Endothelial cell (in vitro differentiated cells): ENCODE results near the gene DDX3X. TPM values are rescaled to one million over a fixed set of nuclear protein-coding genes. Genes with fewer than 3 reads are reported as not detected.
"Not testable (repeated sequence)": the region's sequence is repeated elsewhere in the genome, so short reads cannot be mapped to it uniquely, and the experiment has no call there.

Experiments
- DNase-seq: peaks from one replicate; pipeline ENCODE4 v3.0.0; 2021; ENCODE audit warnings: low spot score
- H3K27ac Mint-ChIP-seq: one replicate; pipeline ENCODE4 v1.8.0; 2021; ENCODE audit warnings: mixed read lengths, inconsistent platforms; ENCODE audit not compliant: unreplicated experiment
- H3K27me3 Mint-ChIP-seq: one replicate; pipeline ENCODE4 v1.8.0; 2021; ENCODE audit warnings: mild to moderate bottlenecking, moderate library complexity, mixed read lengths, inconsistent platforms; ENCODE audit not compliant: unreplicated experiment
- H3K36me3 Mint-ChIP-seq: one replicate; pipeline ENCODE4 v1.8.0; 2021; ENCODE audit warnings: mild to moderate bottlenecking, low read depth, mixed read lengths, inconsistent platforms; ENCODE audit not compliant: unreplicated experiment
- H3K4me1 Mint-ChIP-seq: one replicate; pipeline ENCODE4 v1.8.0; 2021; ENCODE audit warnings: mild to moderate bottlenecking, mixed read lengths, inconsistent platforms; ENCODE audit not compliant: unreplicated experiment
- H3K4me3 Mint-ChIP-seq: one replicate; pipeline ENCODE4 v1.8.0; 2021; ENCODE audit warnings: mild to moderate bottlenecking, mixed read lengths, inconsistent platforms; ENCODE audit not compliant: unreplicated experiment
- H3K9me3 Mint-ChIP-seq: one replicate; pipeline ENCODE4 v1.8.0; 2021; ENCODE audit warnings: mixed read lengths, inconsistent platforms; ENCODE audit not compliant: unreplicated experiment
- CTCF ChIP-seq: fragments of 200-600 bp; sonication (generic); IDR thresholded peaks from one replicate; pipeline ENCODE4 v1.5.0; 2021; ENCODE audit warnings: antibody characterized with exemption; ENCODE audit not compliant: unreplicated experiment
- long read RNA-seq: library from polyadenylated mRNA; unstranded; transcript quantifications from one replicate; pipeline ENCODE4 v2.0.0, GENCODE V29; 2020; ENCODE audit not compliant: unreplicated experiment
- total RNA-seq: library from RNA; stranded (reverse); fragmentation: NEBNext Ultra II Directional; extraction: Animal tissue kit (Norgen Biotek cat#: 25700); gene quantifications from one replicate; pipeline ENCODE4 v1.2.1, GENCODE V29; 2021; ENCODE audit not compliant: unreplicated experiment

DDX3X gene
- 265 TPM for total RNA-seq
- long read RNA-seq, full-length matches to known transcripts: 5 of 9 reads
- long read RNA-seq, partial matches to known transcripts: 1 of 9 reads
- long read RNA-seq, other reads (novel, unspliced or antisense): 3 of 9 reads

- peak within 1 kb of the TSS; percentile 97 for H3K4me3 Mint-ChIP-seq
- DNase-seq: peak; percentile 69
- H3K27ac Mint-ChIP-seq: peak within 1 kb of the TSS; percentile 100
- no peaks in the 10 kb centered on the region for H3K9me3 Mint-ChIP-seq
- TF ChIP-seq CTCF: no peak
- H3K4me1 Mint-ChIP-seq: peaks cover 4% of the 10 kb centered on the region
- H3K36me3 Mint-ChIP-seq: peaks cover 20% of the 10 kb centered on the region
- peaks cover 21% of the 10 kb centered on the region for H3K27me3 Mint-ChIP-seq
Observed at GRCh38 chrX:41333744-41334362, at the start of gene DDX3X. DDX3X (plus strand) TSS chrX:41334162; CDS start chrX:41334253, 91 bp downstream.

GRCh38 chrX:41285928-41286327 lies 48.0 kb upstream of the DDX3X start:
- H3K27me3 Mint-ChIP-seq, H3K4me1 Mint-ChIP-seq, H3K36me3 Mint-ChIP-seq, H3K27ac Mint-ChIP-seq, H3K9me3 Mint-ChIP-seq, DNase-seq, H3K4me3 Mint-ChIP-seq: not testable (repeated sequence)

- Mint-ChIP-seq H3K4me1 (peaks cover 4% of the 10 kb centered on the region), H3K36me3 (no peaks in the 10 kb centered on the region), H3K27me3 (peaks cover 2% of the 10 kb centered on the region), H3K4me3 (no peak overlapping the region), H3K9me3 (no peaks in the 10 kb centered on the region), H3K27ac (no peak overlapping the region)
- DNase-seq: no peak
- TF ChIP-seq CTCF: no peak
Observed at GRCh38 chrX:41288641-41289040, 45.3 kb upstream of the DDX3X start.

GRCh38 chrX:41289095-41289494 lies 44.9 kb upstream of the DDX3X start:
- DNase-seq: no peak
- Mint-ChIP-seq H3K36me3 (no peaks in the 10 kb centered on the region), H3K9me3 (no peaks in the 10 kb centered on the region), H3K4me1 (peaks cover 4% of the 10 kb centered on the region), H3K27ac (no peak overlapping the region), H3K27me3 (peaks cover 2% of the 10 kb centered on the region), H3K4me3 (no peak overlapping the region)
- TF ChIP-seq CTCF: no peak

DNA sequence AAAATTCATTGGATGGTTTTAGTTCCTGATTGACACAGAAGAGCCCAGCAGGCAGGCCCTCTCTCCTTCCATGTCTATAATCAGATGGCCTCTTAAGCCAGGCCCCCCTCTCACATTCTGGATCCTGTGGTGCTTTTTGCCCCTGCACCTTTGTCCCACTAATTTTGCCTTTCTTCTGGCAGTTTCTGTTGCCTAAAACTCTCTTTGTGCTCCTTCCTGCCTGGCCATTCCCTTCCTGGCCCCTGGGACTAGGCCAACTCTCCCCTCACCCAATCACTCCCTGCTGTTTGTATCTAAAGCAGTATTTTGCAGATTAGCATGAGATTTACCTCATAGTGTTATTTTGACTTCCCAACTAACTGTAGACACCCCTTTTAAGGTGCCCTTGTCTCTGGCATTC lies 42.7 kb upstream of the DDX3X start:
- TF ChIP-seq CTCF: no peak
- H3K36me3 Mint-ChIP-seq: no peaks in the 10 kb centered on the region
- DNase-seq: no peak
- H3K9me3 Mint-ChIP-seq: no peaks in the 10 kb centered on the region
- peaks cover 2% of the 10 kb centered on the region for H3K27me3 Mint-ChIP-seq
- H3K27ac Mint-ChIP-seq: no peak overlapping the region
- peaks cover 4% of the 10 kb centered on the region for H3K4me1 Mint-ChIP-seq
- H3K4me3 Mint-ChIP-seq: no peak overlapping the region
